Esophagus muscularis mucosa (tissue), 4 donors: ENCODE measurements around the gene ERC2. TPM values are rescaled to one million over a fixed set of nuclear protein-coding genes. Genes with fewer than 3 reads are reported as not detected.
"Not testable (repeated sequence)": the region's sequence is repeated elsewhere in the genome, so short reads cannot be mapped to it uniquely, and the experiment has no call there.

Experiments used
- DNase-seq: peaks from one replicate; pipeline ENCODE4 v3.0.0-alpha.2; 2017; ENCODE audit errors: extremely low spot score
- H3K27ac ChIP-seq, 4 donors: fragments of 200-600 bp; sonication (generic); replicated peaks in 1 of 4; 1 replicate in 3 of 4; 2 replicates in 1 of 4; pipeline ENCODE4 v1.5.1; 2016 to 2019; ENCODE audit warnings: mild to moderate bottlenecking in 1 of 4
- H3K27me3 ChIP-seq, 4 donors: fragments of 200-600 bp; sonication (generic); one replicate each; pipeline versions ENCODE4 v1.5.1 to v1.6.0; 2016 to 2019
- H3K36me3 ChIP-seq, 4 donors: fragments of 200-600 bp; sonication (generic); one replicate each; pipeline ENCODE4 v1.5.1; 2016 to 2019
- H3K4me1 ChIP-seq, 4 donors: fragments of 200-600 bp; sonication (generic); one replicate each; pipeline ENCODE4 v1.5.1; 2016 to 2019
- H3K4me3 ChIP-seq, 4 donors: fragments of 200-600 bp; sonication (generic); 1 replicate in 2 of 4; 2 replicates in 2 of 4; pipeline ENCODE4 v1.5.1; 2016 to 2019; ENCODE audit warnings: mild to moderate bottlenecking in 4 of 4, moderate library complexity in 1 of 4
- H3K9me3 ChIP-seq, 4 donors: fragments of 200-600 bp; sonication (generic); 1 replicate in 3 of 4; 2 replicates in 1 of 4; pipeline ENCODE4 v1.5.1; 2016 to 2019
- EP300 ChIP-seq: sonication (generic); formaldehyde crosslinking; IDR thresholded peaks from one replicate; pipeline ENCODE4 v1.6.1; 2017; ENCODE audit warnings: antibody characterized with exemption
- POLR2A ChIP-seq: fragments of 450-650 bp; IDR thresholded peaks from one replicate; pipeline ENCODE4 v1.6.1; 2017; ENCODE audit warnings: antibody characterized with exemption, moderate library complexity, mild to moderate bottlenecking, low read depth
- POLR2AphosphoS5 ChIP-seq, 2 donors: sonication (generic); formaldehyde crosslinking; IDR thresholded peaks; one replicate each; pipeline ENCODE4 v1.6.1; 2017; ENCODE audit warnings: antibody characterized with exemption in 2 of 2
- WGBS: methylation state at CpG from one replicate; pipeline ENCODE4 v1.1.5; 2018; 5-methylcytosine and 5-hydroxymethylcytosine counted together
- intact Hi-C: fragments of 100-400 bp; cut with DNase I; formaldehyde crosslinking; loops from one replicate; pipeline ENCODE4 v1.15.1; 2023
- total RNA-seq, 4 donors: library from RNA; depleted of rRNA; stranded (reverse); fragments of >200 nt; gene quantifications; one replicate each; pipeline versions ENCODE4 v1.1.0 to v1.2.1, GENCODE V29; 2016
- TF ChIP-seq, protein P1 (sequence below), 3 experiments: fragments of 200-600 bp in 2 of 3; fragments of 450-650 bp in 1 of 3; sonication (generic) in 2 of 3; IDR thresholded peaks; one replicate each; pipeline ENCODE4 v1.5.1; 2017 to 2019; ENCODE audit warnings: antibody characterized with exemption in 3 of 3, mild to moderate bottlenecking in 2 of 3, moderate library complexity in 1 of 3

The ERC2 gene
- 1 to 10 TPM in 3 of 4 donors, under 1 TPM in 1; 0.42 to 2.0 (median 1.5) TPM for total RNA-seq

DNA sequence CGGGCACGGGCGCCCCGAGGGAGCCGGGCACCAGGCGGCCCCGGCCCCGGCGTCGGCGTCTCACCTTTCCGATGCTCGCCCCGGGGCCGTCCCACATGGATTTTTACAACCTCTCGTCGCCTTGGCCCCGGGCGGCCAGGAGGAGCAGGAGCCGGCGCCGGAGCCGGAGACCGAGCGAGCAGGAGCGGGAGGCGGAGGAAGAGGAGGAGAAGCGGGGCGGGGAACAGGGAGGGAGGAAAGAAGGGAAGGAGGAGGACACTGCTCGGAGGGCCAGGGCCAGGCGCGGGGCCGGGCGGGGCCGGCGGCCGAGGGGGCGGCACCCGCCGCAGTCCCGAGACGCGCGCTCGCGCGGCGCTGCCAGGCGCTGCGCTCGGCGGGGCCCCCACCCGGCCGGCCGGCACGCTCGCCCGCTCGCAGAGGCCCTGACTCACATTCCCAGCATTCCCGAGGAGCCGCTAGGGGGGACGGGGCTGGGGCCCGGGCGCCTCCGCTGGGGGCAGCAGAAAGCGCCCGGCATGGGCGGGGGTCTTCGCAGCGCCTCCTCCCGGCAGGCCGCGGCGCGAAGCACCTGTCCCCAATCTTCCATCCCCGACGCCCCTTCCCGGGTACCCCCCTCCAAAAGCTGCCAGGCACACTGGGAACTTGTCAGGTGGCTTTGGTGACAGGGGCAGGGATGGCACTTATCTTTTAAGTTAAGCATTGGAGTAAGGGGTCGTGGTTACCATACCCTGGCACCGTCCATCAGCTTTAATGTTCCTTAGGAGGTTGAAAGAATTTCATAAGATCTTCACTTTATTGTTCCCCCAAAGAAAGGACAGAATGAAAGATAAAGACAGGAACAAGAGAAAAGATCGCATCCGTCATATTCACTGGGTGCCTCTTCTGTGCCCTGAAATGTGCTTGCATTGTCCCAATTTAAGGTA lies at the start of gene ERC2:
Gene ERC2, minus strand, starts transcription at position 284 of the 923 bp plus-strand sequence.
- H3K9me3 ChIP-seq, result no peaks in the 10 kb centered on the region
- no peak for DNase-seq
- peaks cover 7 to 23% (median 16%) of the 10 kb centered on the region in 4 donors for H3K4me1 ChIP-seq
- intact Hi-C loops, result no loop called here
- 15% methylated on average over 16 of the region's 82 CpGs for WGBS
- no peaks in the 10 kb centered on the region for H3K36me3 ChIP-seq
- peak within 1 kb of the TSS; percentile 48 to 63 (median 54) for H3K4me3 ChIP-seq
- H3K27me3 ChIP-seq, result peaks cover 0 to 47% (median 12%) of the 10 kb centered on the region in 4 donors
- no peak within 1 kb of the TSS for H3K27ac ChIP-seq
- TF ChIP-seq POLR2A (no peak), EP300 (no peak), POLR2AphosphoS5 (IDR thresholded peaks at IDR 0.05) (no peak)
- TF ChIP-seq, protein P1, sequence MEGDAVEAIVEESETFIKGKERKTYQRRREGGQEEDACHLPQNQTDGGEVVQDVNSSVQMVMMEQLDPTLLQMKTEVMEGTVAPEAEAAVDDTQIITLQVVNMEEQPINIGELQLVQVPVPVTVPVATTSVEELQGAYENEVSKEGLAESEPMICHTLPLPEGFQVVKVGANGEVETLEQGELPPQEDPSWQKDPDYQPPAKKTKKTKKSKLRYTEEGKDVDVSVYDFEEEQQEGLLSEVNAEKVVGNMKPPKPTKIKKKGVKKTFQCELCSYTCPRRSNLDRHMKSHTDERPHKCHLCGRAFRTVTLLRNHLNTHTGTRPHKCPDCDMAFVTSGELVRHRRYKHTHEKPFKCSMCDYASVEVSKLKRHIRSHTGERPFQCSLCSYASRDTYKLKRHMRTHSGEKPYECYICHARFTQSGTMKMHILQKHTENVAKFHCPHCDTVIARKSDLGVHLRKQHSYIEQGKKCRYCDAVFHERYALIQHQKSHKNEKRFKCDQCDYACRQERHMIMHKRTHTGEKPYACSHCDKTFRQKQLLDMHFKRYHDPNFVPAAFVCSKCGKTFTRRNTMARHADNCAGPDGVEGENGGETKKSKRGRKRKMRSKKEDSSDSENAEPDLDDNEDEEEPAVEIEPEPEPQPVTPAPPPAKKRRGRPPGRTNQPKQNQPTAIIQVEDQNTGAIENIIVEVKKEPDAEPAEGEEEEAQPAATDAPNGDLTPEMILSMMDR (IDR thresholded peaks at IDR 0.05), result no peak

DNA sequence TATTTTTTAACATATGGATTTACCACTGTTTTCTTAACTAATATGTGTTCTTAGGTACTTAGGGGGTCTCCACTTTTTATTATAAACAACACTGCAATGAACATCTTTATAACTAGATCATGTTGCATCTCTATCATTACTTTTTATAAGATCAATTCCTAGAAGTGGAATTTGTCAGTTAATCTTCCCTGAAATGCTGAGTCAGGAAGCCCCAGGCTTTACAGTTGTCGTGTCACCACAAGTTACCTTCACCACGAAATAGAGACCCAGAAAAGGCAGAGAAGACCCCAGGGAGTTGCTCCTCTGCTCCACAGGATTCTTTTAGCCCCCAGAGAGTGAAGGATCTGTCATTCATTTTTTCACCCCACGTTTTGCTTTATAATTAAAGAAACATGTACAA lies 34.5 kb upstream of the ERC2 start:
- TF ChIP-seq POLR2A (no peak), POLR2AphosphoS5 (IDR thresholded peaks at IDR 0.05) (no peak), EP300 (no peak)
- TF ChIP-seq, protein P1 (IDR thresholded peaks at IDR 0.05), result no peak

DNA sequence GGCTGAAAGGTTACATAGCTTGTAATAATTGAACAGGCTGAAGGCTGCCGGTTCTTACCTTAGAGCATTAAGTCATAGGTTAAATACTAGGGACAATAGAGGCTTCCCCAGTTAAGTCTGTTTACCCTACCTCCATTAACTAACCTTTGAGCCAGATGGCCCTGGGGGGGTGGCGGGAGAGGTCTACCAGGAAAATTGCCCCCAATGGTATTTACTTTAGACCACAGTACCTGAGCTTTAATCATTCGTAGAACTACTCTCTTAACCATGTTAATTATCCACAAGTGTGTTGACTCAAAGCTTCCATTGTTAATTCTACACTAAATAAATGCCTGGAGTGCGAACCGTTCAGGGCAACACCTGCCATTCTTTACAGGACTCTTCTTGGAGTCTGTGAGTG lies 28.1 kb upstream of the ERC2 start:
- H3K4me3 ChIP-seq, H3K36me3 ChIP-seq, H3K27me3 ChIP-seq, intact Hi-C loops, H3K9me3 ChIP-seq, H3K27ac ChIP-seq, H3K4me1 ChIP-seq, DNase-seq: not testable (repeated sequence)
- WGBS, result 76% methylated on average over 5 of the region's 5 CpGs

More for the DNA sequence above, 34.5 kb upstream of the ERC2 start:
- Histone ChIP-seq H3K4me3 (no peak overlapping the region), H3K27me3 (peaks cover 0 to 3% (median 0%) of the 10 kb centered on the region in 4 donors), H3K9me3 (no peaks in the 10 kb centered on the region), H3K36me3 (no peaks in the 10 kb centered on the region), H3K4me1 (no peaks in the 10 kb centered on the region), H3K27ac (no peak overlapping the region)
- DNase-seq, result no peak
- intact Hi-C loops, result no loop called here
- 54% methylated on average over 3 of the region's 3 CpGs for WGBS

DNA sequence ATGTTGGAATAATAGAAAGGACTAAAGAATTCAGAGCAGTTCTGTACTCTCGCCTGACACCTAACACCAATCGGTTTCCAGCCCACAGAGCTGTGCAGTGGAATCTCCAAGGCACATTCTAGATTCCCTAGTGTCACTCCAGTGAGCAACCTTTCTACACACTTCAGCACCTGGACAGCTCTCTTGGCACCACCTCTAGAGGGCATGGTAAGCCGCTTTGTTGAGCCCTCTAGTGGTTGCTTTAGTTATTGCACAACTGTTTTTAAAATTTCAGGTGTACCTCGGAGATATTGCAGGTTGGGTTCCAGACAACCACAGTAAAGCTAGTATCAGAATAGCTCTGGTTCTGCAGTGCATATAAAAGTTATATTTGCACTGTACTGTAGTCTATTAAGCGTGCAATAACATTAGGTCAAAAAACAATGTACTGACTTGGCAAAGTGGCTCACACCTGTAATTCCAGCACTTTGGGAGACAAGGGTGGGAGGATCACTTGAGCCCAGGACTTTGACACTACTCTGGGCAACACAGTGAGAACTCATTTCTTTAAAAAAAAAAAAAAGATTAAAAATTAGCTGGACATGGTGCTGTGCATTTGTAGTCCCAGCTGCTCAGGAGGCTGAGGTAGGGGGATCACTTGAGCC lies 26.5 kb upstream of the ERC2 start:
- no peaks in the 10 kb centered on the region for H3K9me3 ChIP-seq
- no peaks in the 10 kb centered on the region for H3K4me1 ChIP-seq
- no peak for DNase-seq
- H3K36me3 ChIP-seq, result no peaks in the 10 kb centered on the region
- peaks cover 0 to 17% (median 1%) of the 10 kb centered on the region in 4 donors for H3K27me3 ChIP-seq
- WGBS, result 2% methylated on average over 5 of the region's 5 CpGs
- no peak overlapping the region for H3K4me3 ChIP-seq
- TF ChIP-seq EP300, result no peak
- TF ChIP-seq POLR2AphosphoS5 (IDR thresholded peaks at IDR 0.05), result peak; percentile 59 to 66
- TF ChIP-seq POLR2A, result no peak
- TF ChIP-seq, protein P1 (IDR thresholded peaks at IDR 0.05), result peak; percentile 85 to 93 (median 88)
- intact Hi-C loops, result no loop called here
- H3K27ac ChIP-seq, result no peak overlapping the region

DNA sequence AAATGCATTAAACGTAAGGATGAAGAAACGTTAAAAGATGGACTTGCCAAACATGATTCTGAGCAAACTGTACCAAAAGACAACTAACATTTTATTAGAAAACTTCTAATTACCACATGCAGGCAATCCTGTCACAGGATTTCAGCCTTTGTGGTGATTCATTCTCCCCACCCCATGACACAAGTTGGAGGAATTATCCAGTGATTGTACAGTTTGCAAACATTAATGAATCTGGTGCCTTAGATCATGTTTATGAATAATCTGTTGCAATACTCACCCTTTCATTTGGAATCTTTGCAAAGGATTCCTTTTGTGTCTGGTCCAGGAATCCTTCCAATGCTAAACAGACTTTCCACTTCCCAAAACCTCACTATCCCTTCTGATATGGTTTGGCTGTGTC lies 23.3 kb upstream of the ERC2 start:
- intact Hi-C loops, result no loop called here
- no peaks in the 10 kb centered on the region for H3K4me1 ChIP-seq
- 89% methylated on average over 2 of the region's 2 CpGs for WGBS
- peaks cover 0 to 43% (median 5%) of the 10 kb centered on the region in 4 donors for H3K27me3 ChIP-seq
- H3K36me3 ChIP-seq, result no peaks in the 10 kb centered on the region
- no peak overlapping the region for H3K4me3 ChIP-seq
- H3K27ac ChIP-seq, result no peak overlapping the region
- no peaks in the 10 kb centered on the region for H3K9me3 ChIP-seq
- TF ChIP-seq POLR2A (no peak), EP300 (no peak), POLR2AphosphoS5 (IDR thresholded peaks at IDR 0.05) (no peak)
- TF ChIP-seq, protein P1 (IDR thresholded peaks at IDR 0.05), result no peak
- DNase-seq, result no peak
